IPS-18a (cell line): ENCODE measurements around the gene WDR41.
"Not testable (repeated sequence)": the region's sequence is repeated elsewhere in the genome, so short reads cannot be mapped to it uniquely, and the experiment has no call there.

ENCODE experiments used
- H3K27ac ChIP-seq: one replicate; pipeline ENCODE4 v1.5.1; 2013; ENCODE audit warnings: low read length
- H3K27me3 ChIP-seq: one replicate; pipeline ENCODE4 v1.6.1; 2013; ENCODE audit warnings: mild to moderate bottlenecking, low read length; ENCODE audit not compliant: control insufficient read depth, insufficient read depth
- H3K36me3 ChIP-seq: one replicate; pipeline ENCODE4 v1.6.1; 2013; ENCODE audit warnings: low read depth, low read length; ENCODE audit not compliant: control insufficient read depth
- H3K4me1 ChIP-seq: one replicate; pipeline ENCODE4 v1.6.1; 2013; ENCODE audit warnings: low read depth, low read length; ENCODE audit not compliant: control insufficient read depth
- H3K4me3 ChIP-seq: one replicate; pipeline ENCODE4 v1.5.1; 2013; ENCODE audit warnings: low read length
- H3K9ac ChIP-seq: one replicate; pipeline ENCODE4 v1.6.1; 2013; ENCODE audit warnings: mild to moderate bottlenecking, low read length, moderate library complexity
- H3K9me3 ChIP-seq: one replicate; pipeline ENCODE4 v1.6.1; 2013; ENCODE audit warnings: low read depth, low read length; ENCODE audit not compliant: control insufficient read depth

The WDR41 gene

GRCh38 chr5:77398896-77399295 lies 93.2 kb downstream of the WDR41 start:
- H3K4me1 ChIP-seq = no peaks in the 10 kb centered on the region
- H3K9ac ChIP-seq = no peak overlapping the region
- H3K27me3 ChIP-seq = no peaks in the 10 kb centered on the region
- no peak overlapping the region for H3K27ac ChIP-seq
- no peak overlapping the region for H3K4me3 ChIP-seq
- H3K9me3 ChIP-seq = no peaks in the 10 kb centered on the region
- H3K36me3 ChIP-seq = no peaks in the 10 kb centered on the region

- no peak overlapping the region for H3K9ac ChIP-seq
- H3K27ac ChIP-seq = no peak overlapping the region
- H3K36me3 ChIP-seq = no peaks in the 10 kb centered on the region
- no peak overlapping the region for H3K4me3 ChIP-seq
- no peaks in the 10 kb centered on the region for H3K4me1 ChIP-seq
- H3K27me3 ChIP-seq = no peaks in the 10 kb centered on the region
- H3K9me3 ChIP-seq = no peaks in the 10 kb centered on the region
Observed at GRCh38 chr5:77398458-77398857, 93.7 kb downstream of the WDR41 start.

- no peaks in the 10 kb centered on the region for H3K36me3 ChIP-seq
- H3K27ac ChIP-seq = no peak overlapping the region
- H3K27me3 ChIP-seq = no peaks in the 10 kb centered on the region
- H3K4me1 ChIP-seq = no peaks in the 10 kb centered on the region
- no peak overlapping the region for H3K9ac ChIP-seq
- no peaks in the 10 kb centered on the region for H3K9me3 ChIP-seq
- no peak overlapping the region for H3K4me3 ChIP-seq
Observed at GRCh38 chr5:77397686-77398292, 94.3 kb downstream of the WDR41 start.

GRCh38 chr5:77396017-77396416 lies 96.1 kb downstream of the WDR41 start:
- H3K4me3 ChIP-seq = no peak overlapping the region
- no peaks in the 10 kb centered on the region for H3K4me1 ChIP-seq
- no peaks in the 10 kb centered on the region for H3K36me3 ChIP-seq
- H3K27me3 ChIP-seq = no peaks in the 10 kb centered on the region
- no peaks in the 10 kb centered on the region for H3K9me3 ChIP-seq
- H3K27ac ChIP-seq = no peak overlapping the region
- H3K9ac ChIP-seq = no peak overlapping the region

GRCh38 chr5:77394064-77394715 lies 97.9 kb downstream of the WDR41 start:
- H3K9me3 ChIP-seq = no peaks in the 10 kb centered on the region
- no peaks in the 10 kb centered on the region for H3K4me1 ChIP-seq
- no peak overlapping the region for H3K4me3 ChIP-seq
- no peaks in the 10 kb centered on the region for H3K36me3 ChIP-seq
- no peak overlapping the region for H3K9ac ChIP-seq
- H3K27ac ChIP-seq = no peak overlapping the region
- no peaks in the 10 kb centered on the region for H3K27me3 ChIP-seq

GRCh38 chr5:77391240-77391765 lies 100.8 kb downstream of the WDR41 start:
- H3K27me3 ChIP-seq = no peaks in the 10 kb centered on the region
- no peaks in the 10 kb centered on the region for H3K4me1 ChIP-seq
- H3K4me3 ChIP-seq = no peak overlapping the region
- no peaks in the 10 kb centered on the region for H3K36me3 ChIP-seq
- H3K27ac ChIP-seq = no peak overlapping the region
- H3K9ac ChIP-seq = no peak overlapping the region
- no peaks in the 10 kb centered on the region for H3K9me3 ChIP-seq

GRCh38 chr5:77390795-77391194 lies 101.3 kb downstream of the WDR41 start:
- no peaks in the 10 kb centered on the region for H3K9me3 ChIP-seq
- no peaks in the 10 kb centered on the region for H3K27me3 ChIP-seq
- no peak overlapping the region for H3K9ac ChIP-seq
- no peak overlapping the region for H3K27ac ChIP-seq
- no peak overlapping the region for H3K4me3 ChIP-seq
- H3K36me3 ChIP-seq = no peaks in the 10 kb centered on the region
- no peaks in the 10 kb centered on the region for H3K4me1 ChIP-seq

GRCh38 chr5:77390221-77390620 lies 101.9 kb downstream of the WDR41 start:
- H3K9me3 ChIP-seq = no peaks in the 10 kb centered on the region
- no peaks in the 10 kb centered on the region for H3K27me3 ChIP-seq
- no peak overlapping the region for H3K4me3 ChIP-seq
- no peaks in the 10 kb centered on the region for H3K36me3 ChIP-seq
- H3K27ac ChIP-seq = no peak overlapping the region
- H3K9ac ChIP-seq = no peak overlapping the region
- H3K4me1 ChIP-seq = no peaks in the 10 kb centered on the region

GRCh38 chr5:77389746-77390145 lies 102.4 kb downstream of the WDR41 start:
- Histone ChIP-seq H3K4me3 (no peak overlapping the region), H3K9ac (no peak overlapping the region), H3K4me1 (no peaks in the 10 kb centered on the region), H3K36me3 (no peaks in the 10 kb centered on the region), H3K27ac (no peak overlapping the region), H3K27me3 (no peaks in the 10 kb centered on the region), H3K9me3 (no peaks in the 10 kb centered on the region)

- H3K9ac ChIP-seq = not testable (repeated sequence)
Observed at GRCh38 chr5:77386340-77386739, 105.8 kb downstream of the WDR41 start.

GRCh38 chr5:77383336-77383735 lies 108.8 kb downstream of the WDR41 start:
- not testable (repeated sequence) for H3K36me3 ChIP-seq, H3K9me3 ChIP-seq, H3K4me1 ChIP-seq, H3K9ac ChIP-seq, H3K27ac ChIP-seq, H3K4me3 ChIP-seq, H3K27me3 ChIP-seq

More at GRCh38 chr5:77386340-77386739, 105.8 kb downstream of the WDR41 start:
- not testable (repeated sequence) for H3K4me3 ChIP-seq, H3K27me3 ChIP-seq, H3K4me1 ChIP-seq, H3K36me3 ChIP-seq, H3K27ac ChIP-seq, H3K9me3 ChIP-seq
